ES-I3 (cell line): ENCODE measurements around the gene FBXO45.
"Not testable (repeated sequence)": the region's sequence is repeated elsewhere in the genome, so short reads cannot be mapped to it uniquely, and the experiment has no call there.

Experiments
- H3K36me3 ChIP-seq: 2 replicates; pipeline ENCODE4 v1.6.1; 2013; ENCODE audit warnings: mild to moderate bottlenecking, low read length, control low read depth, moderate library complexity; ENCODE audit not compliant: insufficient read depth
- H3K4me1 ChIP-seq: 2 replicates; pipeline ENCODE4 v1.6.1; 2013; ENCODE audit warnings: mild to moderate bottlenecking, control low read depth, low read length; ENCODE audit not compliant: insufficient read depth
- H3K9ac ChIP-seq: 2 replicates; pipeline ENCODE4 v1.6.1; 2013; ENCODE audit warnings: low read depth, mild to moderate bottlenecking, low read length, moderate library complexity
- H3K9me3 ChIP-seq: 2 replicates; pipeline ENCODE4 v1.6.1; 2013; ENCODE audit warnings: mild to moderate bottlenecking, low read length, moderate library complexity; ENCODE audit not compliant: control insufficient read depth, insufficient read depth

FBXO45 gene

DNA sequence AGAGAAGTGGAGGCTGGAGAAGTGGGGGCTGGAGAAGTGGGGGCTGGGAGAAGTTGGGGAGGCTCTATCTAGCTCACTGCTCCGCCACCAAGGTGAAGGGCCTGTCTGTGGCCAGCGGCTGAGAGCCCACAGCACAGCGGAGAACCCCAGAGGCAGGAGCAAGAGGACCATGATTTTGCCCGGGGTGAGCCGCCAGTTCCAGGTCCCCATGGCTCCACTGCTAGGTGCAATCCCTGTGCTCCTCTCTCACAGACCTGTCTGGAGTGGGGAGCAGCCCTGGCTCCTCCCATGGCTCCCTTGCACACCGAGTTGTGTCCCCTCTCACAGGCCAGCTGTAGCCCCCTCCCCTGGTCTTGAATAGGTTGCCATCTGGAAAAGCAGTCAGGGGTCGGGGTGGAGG, 66.4 kb downstream of the FBXO45 start:
- Histone ChIP-seq H3K4me1 (peaks cover 5% of the 10 kb centered on the region), H3K9ac (no peak overlapping the region)

DNA sequence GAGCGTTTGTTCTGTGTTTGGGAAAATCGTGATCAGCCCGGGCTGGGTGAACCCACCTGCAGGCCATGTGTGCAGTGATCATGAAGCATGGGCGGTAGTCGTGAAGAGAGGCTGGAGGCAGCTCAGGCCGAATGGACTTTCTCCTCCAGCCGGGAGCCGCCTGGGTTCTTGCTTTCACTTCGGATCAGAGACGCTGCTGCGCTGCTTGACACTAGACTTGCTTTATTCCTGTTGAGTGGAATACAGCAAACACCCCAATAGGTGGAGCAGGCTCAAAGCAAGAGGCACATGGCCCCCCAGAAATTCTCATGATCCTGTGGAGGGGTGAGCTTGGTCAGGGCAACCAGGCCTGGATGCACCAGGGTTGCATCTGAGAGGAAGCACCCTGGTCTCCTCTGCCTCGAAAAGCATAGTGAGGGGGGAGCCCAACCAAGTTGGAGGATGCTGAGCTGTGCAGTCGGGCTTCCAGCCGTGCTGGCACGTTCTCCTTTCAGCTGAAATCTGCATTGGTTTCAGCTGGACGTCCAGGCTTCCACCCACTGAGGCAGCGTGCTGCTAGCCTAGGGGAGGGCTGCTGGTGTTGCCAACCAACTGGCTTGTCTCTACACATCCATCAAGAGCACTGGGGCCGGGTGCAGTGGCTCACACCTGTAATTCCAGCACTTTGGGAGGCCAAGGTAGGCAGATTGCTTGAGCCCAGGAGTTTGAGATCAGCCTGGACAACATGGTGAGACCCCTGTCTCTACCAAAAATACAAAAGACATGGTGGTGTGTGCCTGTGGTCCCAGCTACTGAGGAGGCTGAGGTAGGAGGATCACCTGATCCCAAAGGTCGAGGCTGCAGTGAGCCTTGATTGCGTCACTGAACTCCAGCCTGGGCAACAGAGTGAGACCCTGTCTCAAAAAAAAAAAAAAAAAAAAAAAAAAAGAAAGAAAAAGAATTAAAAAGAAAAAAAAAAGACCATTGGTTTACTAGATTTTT, 68.2 kb downstream of the FBXO45 start:
- Histone ChIP-seq H3K9me3 (no peaks in the 10 kb centered on the region), H3K9ac (no peak overlapping the region), H3K36me3 (no peaks in the 10 kb centered on the region), H3K4me1 (peaks cover 5% of the 10 kb centered on the region)

More for the DNA sequence above, 66.4 kb downstream of the FBXO45 start:
- Histone ChIP-seq H3K9me3 (no peaks in the 10 kb centered on the region), H3K36me3 (no peaks in the 10 kb centered on the region)

DNA sequence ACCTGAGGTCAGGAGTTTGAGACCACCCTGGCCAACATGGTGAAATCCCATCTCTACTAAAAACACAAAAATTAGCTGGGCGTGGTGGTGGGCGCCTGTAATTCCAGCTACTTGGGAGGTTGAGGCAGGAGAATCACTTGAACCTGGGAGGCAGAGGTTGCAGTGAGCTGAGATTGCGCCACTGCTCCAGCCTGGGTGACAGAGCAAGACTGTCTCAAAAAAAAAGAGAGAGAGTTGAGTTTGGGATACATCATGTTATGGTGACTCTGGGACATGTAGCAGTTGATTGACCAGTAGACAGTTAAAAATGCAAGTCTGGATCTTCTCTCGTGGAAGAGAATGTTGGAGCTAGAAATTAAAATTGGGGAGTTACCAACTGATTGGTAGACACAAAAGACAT, 69.5 kb downstream of the FBXO45 start:
- H3K9ac ChIP-seq, H3K4me1 ChIP-seq, H3K36me3 ChIP-seq, H3K9me3 ChIP-seq: not testable (repeated sequence)
